IMR-90 (cell line): Measurements from ENCODE around the gene SH3RF2. TPM values are rescaled to one million over a fixed set of nuclear protein-coding genes. Genes with fewer than 3 reads are reported as not detected.

ENCODE experiments used
- ATAC-seq: fragments of 200-7000 bp; cut with Tn5 transposase; 2 replicates; pipeline ENCODE4 v1.9.1; 2020; ENCODE audit warnings: low read depth, mild to moderate bottlenecking, moderate library complexity
- BruUV-seq: library from RNA; stranded (reverse); fragments of 400-500 nt; replicated peaks from 2 replicates; lab custom pipeline; 2021; lab: Mats Ljungman, UMichigan
- CTCF ChIA-PET: fragments of 300-600 bp; formaldehyde crosslinking; extraction: SDS; loops from one replicate; lab custom pipeline; 2021; ENCODE audit warnings: antibody characterized with exemption; lab: Yijun Ruan, JAX
- POLR2A ChIA-PET: fragments of 300-600 bp; sonication (Branson Sonifier 250); formaldehyde crosslinking; loops from one replicate; lab custom pipeline; 2022; ENCODE audit warnings: antibody characterized with exemption; ENCODE audit not compliant: unreplicated experiment; lab: Charles Lee
- DNase-seq: peaks from one replicate; pipeline ENCODE4 v3.0.0; 2013
- H2AFZ ChIP-seq: replicated peaks from 2 replicates; pipeline ENCODE3; 2013; ENCODE audit warnings: low read length, mild to moderate bottlenecking; ENCODE audit not compliant: poor library complexity
- H2AK5ac ChIP-seq: 2 replicates; pipeline ENCODE4 v1.6.1; 2013; ENCODE audit warnings: low read depth, low read length, inconsistent platforms
- H2AK9ac ChIP-seq: replicated peaks from 2 replicates; pipeline ENCODE3; 2013; ENCODE audit warnings: mild to moderate bottlenecking, low read depth, low read length, moderate library complexity; ENCODE audit not compliant: poor library complexity
- H2BK120ac ChIP-seq: 2 replicates; pipeline ENCODE4 v1.6.1; 2013; ENCODE audit warnings: low read depth, low read length, inconsistent platforms
- H2BK15ac ChIP-seq: 3 replicates; pipeline ENCODE4 v1.6.1; 2013; ENCODE audit warnings: low read depth, low read length, inconsistent platforms
- H2BK20ac ChIP-seq: 2 replicates; pipeline ENCODE4 v1.6.1; 2013; ENCODE audit warnings: low read depth, mild to moderate bottlenecking, inconsistent platforms, low read length, moderate library complexity
- H2BK5ac ChIP-seq: 2 replicates; pipeline ENCODE4 v1.6.1; 2013; ENCODE audit warnings: mild to moderate bottlenecking, low read depth, low read length, inconsistent platforms; ENCODE audit not compliant: poor library complexity, severe bottlenecking
- H3K14ac ChIP-seq: replicated peaks from 2 replicates; pipeline ENCODE4 v1.6.1; 2013; ENCODE audit warnings: low read depth, low read length, inconsistent platforms
- H3K18ac ChIP-seq: 2 replicates; pipeline ENCODE4 v1.6.1; 2013; ENCODE audit warnings: low read depth, low read length, control low read depth
- H3K23ac ChIP-seq: 2 replicates; pipeline ENCODE4 v1.6.1; 2013; ENCODE audit warnings: low read depth, low read length, inconsistent platforms
- H3K27ac ChIP-seq: 2 replicates; pipeline ENCODE4 v1.5.1; 2013; ENCODE audit warnings: mild to moderate bottlenecking, control low read depth, low read length; ENCODE audit not compliant: insufficient read depth
- H3K27me3 ChIP-seq: 2 replicates; pipeline ENCODE4 v1.6.1; 2013; ENCODE audit warnings: low read length; ENCODE audit not compliant: control insufficient read depth, insufficient read depth
- H3K36me3 ChIP-seq: 2 replicates; pipeline ENCODE4 v1.6.1; 2013; ENCODE audit warnings: low read length, mixed read lengths; ENCODE audit not compliant: control insufficient read depth, insufficient read depth
- H3K4ac ChIP-seq: 2 replicates; pipeline ENCODE4 v1.6.1; 2013; ENCODE audit warnings: low read depth, low read length, inconsistent platforms
- H3K4me1 ChIP-seq: 2 replicates; pipeline ENCODE4 v1.6.1; 2013; ENCODE audit warnings: low read length, mixed read lengths; ENCODE audit not compliant: control insufficient read depth, insufficient read depth
- H3K4me2 ChIP-seq: 2 replicates; pipeline ENCODE4 v1.6.1; 2013; ENCODE audit warnings: low read depth, mild to moderate bottlenecking, control low read depth, low read length, moderate library complexity
- H3K4me3 ChIP-seq: 2 replicates; pipeline ENCODE4 v1.5.1; 2013; ENCODE audit warnings: low read depth, mild to moderate bottlenecking, control low read depth, low read length, moderate library complexity; ENCODE audit not compliant: insufficient read depth
- H3K56ac ChIP-seq: 2 replicates; pipeline ENCODE4 v1.6.1; 2013; ENCODE audit warnings: low read length, inconsistent platforms; ENCODE audit not compliant: insufficient read depth; ENCODE audit errors: extremely low read depth
- H3K79me1 ChIP-seq, 2 experiments: 2 replicates each; pipeline ENCODE4 v1.6.1; 2013; ENCODE audit warnings: low read length in 2 of 2, inconsistent platforms in 1 of 2, low read depth in 1 of 2
- H3K9ac ChIP-seq: 2 replicates; pipeline ENCODE4 v1.6.1; 2013; ENCODE audit warnings: low read depth, low read length, control low read depth
- H3K9me1 ChIP-seq: 2 replicates; pipeline ENCODE4 v1.6.1; 2013; ENCODE audit warnings: low read length, inconsistent platforms; ENCODE audit not compliant: insufficient read depth
- H3K9me3 ChIP-seq: 2 replicates; pipeline ENCODE4 v1.6.1; 2013; ENCODE audit warnings: low read length; ENCODE audit not compliant: control insufficient read depth, insufficient read depth
- H4K20me1 ChIP-seq: 2 replicates; pipeline ENCODE4 v1.6.1; 2013; ENCODE audit warnings: low read length, inconsistent platforms; ENCODE audit not compliant: insufficient read depth
- H4K5ac ChIP-seq: 2 replicates; pipeline ENCODE4 v1.6.1; 2013; ENCODE audit warnings: mild to moderate bottlenecking, low read depth, low read length, control low read depth
- H4K8ac ChIP-seq, 2 experiments: 2 replicates each; pipeline ENCODE4 v1.6.1; 2013; ENCODE audit warnings: low read depth in 2 of 2, low read length in 2 of 2, control low read depth in 1 of 2, inconsistent platforms in 1 of 2
- H4K91ac ChIP-seq: 2 replicates; pipeline ENCODE4 v1.6.1; 2013; ENCODE audit warnings: low read depth, low read length, inconsistent platforms; ENCODE audit not compliant: insufficient read depth
- FOS ChIP-seq: fragments of 150-350 bp; IDR thresholded peaks from 2 replicates; pipeline ENCODE4 v1.6.1; 2016; ENCODE audit warnings: low read depth, low read length
- MAZ ChIP-seq: IDR thresholded peaks from 2 replicates; pipeline ENCODE4 v1.6.1; 2012; ENCODE audit warnings: low read depth, mild to moderate bottlenecking, low read length, improper control_type of control experiment, moderate library complexity, borderline replicate concordance
- NFE2L2 ChIP-seq: fragments of 150-350 bp; IDR thresholded peaks from 2 replicates; pipeline ENCODE4 v1.6.1; 2016; ENCODE audit warnings: low read depth, mild to moderate bottlenecking, low read length
- RCOR1 ChIP-seq: IDR thresholded peaks from 2 replicates; pipeline ENCODE4 v1.6.1; 2012; ENCODE audit warnings: mild to moderate bottlenecking, low read length, improper control_type of control experiment; ENCODE audit not compliant: insufficient replicate concordance
- SMC3 ChIP-seq: fragments of 150-350 bp; IDR thresholded peaks from 2 replicates; pipeline ENCODE4 v1.6.1; 2016; ENCODE audit warnings: low read depth, mild to moderate bottlenecking, antibody characterized with exemption, low read length, moderate library complexity
- WGBS, 2 experiments: methylation state at CpG; one replicate each; pipeline versions ENCODE4 v1.1.5 to v1.1.7; 2013; ENCODE audit warnings: missing lambda C conversion rate in 2 of 2; ENCODE audit not compliant: insufficient read length in 1 of 2; ENCODE audit errors: extremely low coverage in 2 of 2; 5-methylcytosine and 5-hydroxymethylcytosine counted together
- dilution Hi-C: fragments of 300-500 bp; cut with HindIII; formaldehyde crosslinking; loops from one replicate; pipeline ENCODE4 v1.14.3; 2018; ENCODE audit warnings: low sequenced_read_pairs; ENCODE audit not compliant: unreplicated experiment
- in situ Hi-C: fragments of 300-500 bp; cut with MboI; formaldehyde crosslinking; loops from 3 replicates; pipeline ENCODE4 v1.14.3; 2019; ENCODE audit warnings: low sequenced_read_pairs, inconsistent platforms, mixed read lengths
- intact Hi-C: fragments of 100-400 bp; cut with micrococcal nuclease; formaldehyde crosslinking; loops from 2 replicates; pipeline ENCODE4 v1.10.0; 2022
- polyA plus RNA-seq, 3 experiments: library from polyadenylated mRNA; depleted of rRNA; stranded (reverse); fragments of >200 nt; gene quantifications; 2 replicates each; pipeline ENCODE4 v1.2.3, GENCODE V29; 2012; ENCODE audit warnings: low replicate concordance in 1 of 3
- total RNA-seq: library from RNA; depleted of rRNA; stranded (reverse); fragments of >200 nt; gene quantifications from 2 replicates; pipeline ENCODE4 v1.2.3, GENCODE V29; 2012
- TF ChIP-seq, protein P1 (sequence below): conservative IDR thresholded peaks from 2 replicates; pipeline ENCODE4 v1.5.1; 2012; ENCODE audit warnings: mild to moderate bottlenecking, low read depth, low read length, improper control_type of control experiment

Gene SH3RF2
- total and polyA plus RNA-seq, 2 of the 4 experiments (the other 2 are of a cell fraction), result 1.3 to 1.7 TPM

DNA sequence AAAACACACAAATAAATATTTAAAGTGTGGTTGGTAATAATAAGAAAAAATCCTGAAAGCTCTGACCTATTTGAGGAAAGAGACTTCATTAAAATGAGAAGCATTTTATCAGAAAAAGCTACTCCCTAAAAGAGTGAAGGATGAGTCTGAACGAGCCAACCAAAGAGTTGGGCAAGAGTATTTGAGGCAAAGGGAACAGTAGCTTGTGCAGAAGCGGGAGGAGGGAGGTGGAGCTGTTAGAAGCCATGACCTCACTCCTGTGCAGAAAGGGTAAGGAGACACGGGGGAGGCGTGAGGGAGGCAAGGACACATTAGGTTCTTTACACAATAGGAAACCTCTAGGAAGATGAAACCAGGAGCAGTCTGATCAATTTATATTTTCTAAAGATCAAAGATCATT lies 29.4 kb downstream of the SH3RF2 start:
- DNase-seq, result no peak

More for the DNA sequence above, 29.4 kb downstream of the SH3RF2 start:
- Histone ChIP-seq H2BK5ac (no peak overlapping the region), H3K27me3 (no peaks in the 10 kb centered on the region), H3K4me1 (no peaks in the 10 kb centered on the region; the same call in 1 of the 2 replicates), H2AFZ (no peak overlapping the region), H2AK5ac (no peak overlapping the region), H2BK20ac (no peak overlapping the region), H3K4ac (no peak overlapping the region), H3K14ac (no peak overlapping the region), H2BK15ac (no peak overlapping the region), H3K18ac (no peak overlapping the region), H4K5ac (no peak overlapping the region), H2BK120ac (no peak overlapping the region), H4K20me1 (no peaks in the 10 kb centered on the region), H3K9ac (no peak overlapping the region), H3K23ac (no peak overlapping the region), H3K9me3 (no peaks in the 10 kb centered on the region), H2AK9ac (no peak overlapping the region), H3K27ac (no peak overlapping the region), H3K4me2 (no peak overlapping the region), H3K36me3 (no peaks in the 10 kb centered on the region), H4K8ac (no peak overlapping the region), H3K79me1 (no peaks in the 10 kb centered on the region), H4K91ac (no peak overlapping the region), H3K4me3 (no peak overlapping the region), H3K56ac (no peak overlapping the region), H3K9me1 (no peaks in the 10 kb centered on the region)
- TF ChIP-seq SMC3 (no peak), FOS (no peak), NFE2L2 (no peak), MAZ (no peak), RCOR1 (no peak)
- TF ChIP-seq, protein P1, sequence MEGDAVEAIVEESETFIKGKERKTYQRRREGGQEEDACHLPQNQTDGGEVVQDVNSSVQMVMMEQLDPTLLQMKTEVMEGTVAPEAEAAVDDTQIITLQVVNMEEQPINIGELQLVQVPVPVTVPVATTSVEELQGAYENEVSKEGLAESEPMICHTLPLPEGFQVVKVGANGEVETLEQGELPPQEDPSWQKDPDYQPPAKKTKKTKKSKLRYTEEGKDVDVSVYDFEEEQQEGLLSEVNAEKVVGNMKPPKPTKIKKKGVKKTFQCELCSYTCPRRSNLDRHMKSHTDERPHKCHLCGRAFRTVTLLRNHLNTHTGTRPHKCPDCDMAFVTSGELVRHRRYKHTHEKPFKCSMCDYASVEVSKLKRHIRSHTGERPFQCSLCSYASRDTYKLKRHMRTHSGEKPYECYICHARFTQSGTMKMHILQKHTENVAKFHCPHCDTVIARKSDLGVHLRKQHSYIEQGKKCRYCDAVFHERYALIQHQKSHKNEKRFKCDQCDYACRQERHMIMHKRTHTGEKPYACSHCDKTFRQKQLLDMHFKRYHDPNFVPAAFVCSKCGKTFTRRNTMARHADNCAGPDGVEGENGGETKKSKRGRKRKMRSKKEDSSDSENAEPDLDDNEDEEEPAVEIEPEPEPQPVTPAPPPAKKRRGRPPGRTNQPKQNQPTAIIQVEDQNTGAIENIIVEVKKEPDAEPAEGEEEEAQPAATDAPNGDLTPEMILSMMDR, result no peak
- dilution Hi-C loops (no loop called here), intact Hi-C loops (no loop called here), in situ Hi-C loops (no loop called here)
- POLR2A ChIA-PET, result no interaction called here
- ATAC-seq, result no peak
- CTCF ChIA-PET, result no interaction called here
- no CpG with 5 or more reads among the region's 4 CpGs for WGBS, 2 experiments
- no TSS peak for BruUV-seq
